ENCODE data around the gene UPK1A.

The UPK1A gene

GRCh38 chr19:35715355-35715809 is 49.1 kb downstream of the UPK1A start:
- Histone ChIP-seq H2AFZ (peak overlapping the region; percentile 95), H3K9ac (no peak overlapping the region), H3K9me3 (ENCODE audit: control insufficient read depth, low read length) (no peaks in the 10 kb centered on the region), H3K27ac (peak overlapping the region; percentile 95), H3K4me2 (ENCODE audit: low read length) (peak overlapping the region; percentile 89), H3K27me3 (ENCODE audit: control insufficient read depth, insufficient read depth, low read length) (no peaks in the 10 kb centered on the region), H3K79me2 (peaks cover 15% of the 10 kb centered on the region), H3K4me1 (peaks cover 7% of the 10 kb centered on the region), H3K4me3 (ENCODE audit: low read depth, low read length) (peak overlapping the region; percentile 93), H3K36me3 (ENCODE audit: control insufficient read depth, insufficient read depth, low read length) (no peaks in the 10 kb centered on the region)
- TF ChIP-seq CTCF (IDR thresholded peaks at IDR 0.05) = no peak

GRCh38 chr19:35715981-35716800 is 49.9 kb downstream of the UPK1A start:
- peak overlapping the region; percentile 95 for H2AFZ ChIP-seq
- H3K9ac ChIP-seq = peak overlapping the region; percentile 9
- H3K4me1 ChIP-seq = peaks cover 7% of the 10 kb centered on the region
- H3K27me3 ChIP-seq (ENCODE audit: control insufficient read depth, insufficient read depth, low read length) = no peaks in the 10 kb centered on the region
- no peaks in the 10 kb centered on the region for H3K36me3 ChIP-seq (ENCODE audit: control insufficient read depth, insufficient read depth, low read length)
- H3K9me3 ChIP-seq (ENCODE audit: control insufficient read depth, low read length) = no peaks in the 10 kb centered on the region
- H3K4me2 ChIP-seq (ENCODE audit: low read length) = peak overlapping the region; percentile 89
- TF ChIP-seq CTCF (IDR thresholded peaks at IDR 0.05) = no peak
- H3K27ac ChIP-seq = peak overlapping the region; percentile 95
- H3K79me2 ChIP-seq = peaks cover 18% of the 10 kb centered on the region
- H3K4me3 ChIP-seq (ENCODE audit: low read depth, low read length) = peak overlapping the region; percentile 93

GRCh38 chr19:35716801-35717664 is 50.7 kb downstream of the UPK1A start:
- peak overlapping the region; percentile 95 for H3K27ac ChIP-seq
- peak overlapping the region; percentile 9 for H3K9ac ChIP-seq
- H2AFZ ChIP-seq = peak overlapping the region; percentile 95

GRCh38 chr19:35717665-35718344 is 51.5 kb downstream of the UPK1A start, which contains the start of gene KMT2B:
TSS of gene KMT2B (plus strand) at chr19:35718003. CDS start at chr19:35718019, 16 bp downstream.
- Histone ChIP-seq H3K27ac (peak within 1 kb of the TSS; percentile 95), H3K4me3 (ENCODE audit: low read depth, low read length) (peak within 1 kb of the TSS; percentile 93), H3K27me3 (ENCODE audit: control insufficient read depth, insufficient read depth, low read length) (no peaks in the 10 kb centered on the region), H2AFZ (peak within 1 kb of the TSS; percentile 95), H3K79me2 (peaks cover 32% of the 10 kb centered on the region), H3K9me3 (ENCODE audit: control insufficient read depth, low read length) (no peaks in the 10 kb centered on the region), H3K4me1 (peaks cover 7% of the 10 kb centered on the region), H3K4me2 (ENCODE audit: low read length) (peak within 1 kb of the TSS; percentile 89), H3K36me3 (ENCODE audit: control insufficient read depth, insufficient read depth, low read length) (no peaks in the 10 kb centered on the region), H3K9ac (peak within 1 kb of the TSS; percentile 46)
- no peak for TF ChIP-seq CTCF (IDR thresholded peaks at IDR 0.05)

More at GRCh38 chr19:35716801-35717664, 50.7 kb downstream of the UPK1A start:
- H3K4me1 ChIP-seq = peaks cover 7% of the 10 kb centered on the region
- H3K36me3 ChIP-seq (ENCODE audit: control insufficient read depth, insufficient read depth, low read length) = no peaks in the 10 kb centered on the region
- peak overlapping the region; percentile 89 for H3K4me2 ChIP-seq (ENCODE audit: low read length)
- H3K27me3 ChIP-seq (ENCODE audit: control insufficient read depth, insufficient read depth, low read length) = no peaks in the 10 kb centered on the region
- peak; percentile 94 for TF ChIP-seq CTCF (IDR thresholded peaks at IDR 0.05)
- H3K9me3 ChIP-seq (ENCODE audit: control insufficient read depth, low read length) = no peaks in the 10 kb centered on the region
- H3K4me3 ChIP-seq (ENCODE audit: low read depth, low read length) = peak overlapping the region; percentile 93
- peaks cover 24% of the 10 kb centered on the region for H3K79me2 ChIP-seq

Measured in parathyroid adenoma (tissue), 2 donors.